ENCODE results near the gene SNAPC4.

SNAPC4 gene

GRCh38 chr9:136400038-136400834 is at the start of gene SNAPC4:
SNAPC4 (minus strand) TSS chr9:136400170; CDS start chr9:136398428, 1,742 bp downstream.
- peak; percentile 92 for DNase-seq

- DNase-seq, result no peak
These were observed 48.7 kb upstream of the SNAPC4 start for GRCh38 chr9:136448655-136449054.

GRCh38 chr9:136447173-136447778 is 47.3 kb upstream of the SNAPC4 start:
- DNase-seq, result no peak

- no peak for DNase-seq
These were observed 45.8 kb upstream of the SNAPC4 start for GRCh38 chr9:136445799-136446198.

GRCh38 chr9:136444102-136444501 is 44.1 kb upstream of the SNAPC4 start:
- DNase-seq, result no peak

- no peak for DNase-seq
These were observed 43.7 kb upstream of the SNAPC4 start for GRCh38 chr9:136443687-136444086.

- no peak for DNase-seq
These were observed 43.1 kb upstream of the SNAPC4 start for GRCh38 chr9:136443087-136443486.

GRCh38 chr9:136442265-136442664 is 42.3 kb upstream of the SNAPC4 start:
- no peak for DNase-seq

- no peak for DNase-seq
These were observed 41.8 kb upstream of the SNAPC4 start for GRCh38 chr9:136441681-136442245.

- no peak for DNase-seq
These were observed 41.3 kb upstream of the SNAPC4 start for GRCh38 chr9:136441191-136441680.

GRCh38 chr9:136439481-136440408 is 39.8 kb upstream of the SNAPC4 start, which contains the start of gene INPP5E:
INPP5E (minus strand) TSS chr9:136439845; CDS start chr9:136439419, 426 bp downstream.
- peak; percentile 80 for DNase-seq

GRCh38 chr9:136438548-136439480 is 38.8 kb upstream of the SNAPC4 start:
- DNase-seq, result peak; percentile 47

- DNase-seq, result no peak
These were observed 38.0 kb upstream of the SNAPC4 start for GRCh38 chr9:136437839-136438547.

GRCh38 chr9:136437430-136437829 is 37.5 kb upstream of the SNAPC4 start:
- DNase-seq, result no peak

- no peak for DNase-seq
These were observed 36.2 kb upstream of the SNAPC4 start for GRCh38 chr9:136436055-136436634.

GRCh38 chr9:136434580-136435169 is 34.7 kb upstream of the SNAPC4 start:
- DNase-seq, result no peak

- no peak for DNase-seq
These were observed 34.0 kb upstream of the SNAPC4 start for GRCh38 chr9:136433849-136434579.

GRCh38 chr9:136433043-136433715 is 33.2 kb upstream of the SNAPC4 start:
- no peak for DNase-seq

- DNase-seq, result no peak
These were observed 32.6 kb upstream of the SNAPC4 start for GRCh38 chr9:136432591-136432990.
